OCI-LY7 (cell line): ENCODE measurements around the gene ATP2A2. TPM values are rescaled to one million over a fixed set of nuclear protein-coding genes. Genes with fewer than 3 reads are reported as not detected.

Experiments used
- BruUV-seq: library from RNA; stranded (reverse); fragments of 400-500 nt; replicated peaks from 2 replicates; lab custom pipeline; 2021; lab: Mats Ljungman, UMichigan
- CTCF ChIA-PET: fragments of 300-600 bp; sonication (Branson Sonifier 250); formaldehyde crosslinking; loops from one replicate; lab custom pipeline; 2022; ENCODE audit warnings: antibody characterized with exemption; ENCODE audit not compliant: unreplicated experiment; lab: Charles Lee
- POLR2A ChIA-PET: fragments of 300-600 bp; sonication (Branson Sonifier 250); formaldehyde crosslinking; loops from one replicate; lab custom pipeline; 2022; ENCODE audit warnings: antibody characterized with exemption; lab: Charles Lee
- DNase-seq: peaks from one replicate; pipeline ENCODE4 v3.0.0-alpha.2; 2015; ENCODE audit warnings: low spot score
- H2AFZ ChIP-seq: fragments of 200-600 bp; sonication (generic), shearing (Covaris generic); 2 replicates; pipeline ENCODE4 v1.6.1; 2014; ENCODE audit warnings: mild to moderate bottlenecking, antibody characterized with exemption, low read length, moderate library complexity
- H3K27ac ChIP-seq: fragments of 200-600 bp; sonication (generic); 2 replicates; pipeline ENCODE4 v1.5.1; 2014; ENCODE audit warnings: mixed run types, low read depth, mild to moderate bottlenecking, moderate library complexity, low read length, inconsistent platforms; ENCODE audit not compliant: poor library complexity, severe bottlenecking
- H3K36me3 ChIP-seq: fragments of 200-600 bp; sonication (generic); 2 replicates; pipeline ENCODE4 v1.6.1; 2014; ENCODE audit warnings: mild to moderate bottlenecking, antibody characterized with exemption, low read length, moderate library complexity, mixed read lengths; ENCODE audit not compliant: insufficient read depth
- H3K4me1 ChIP-seq: fragments of 200-600 bp; sonication (generic); 2 replicates; pipeline ENCODE4 v1.5.1; 2014; ENCODE audit warnings: mild to moderate bottlenecking, low read length; ENCODE audit not compliant: insufficient read depth, poor library complexity, severe bottlenecking
- H3K4me2 ChIP-seq: fragments of 200-600 bp; sonication (generic); 2 replicates; pipeline ENCODE4 v1.6.1; 2014; ENCODE audit warnings: mild to moderate bottlenecking, low read length
- H3K4me3 ChIP-seq: fragments of 200-600 bp; sonication (generic); 2 replicates; pipeline ENCODE4 v1.5.1; 2014; ENCODE audit warnings: mild to moderate bottlenecking, low read depth, low read length; ENCODE audit not compliant: poor library complexity, severe bottlenecking
- H3K79me2 ChIP-seq: fragments of 200-600 bp; sonication (generic); 2 replicates; pipeline ENCODE4 v1.6.1; 2016; ENCODE audit warnings: low read depth, mild to moderate bottlenecking, low read length, moderate library complexity, mixed read lengths; ENCODE audit not compliant: insufficient read depth
- H3K9me2 ChIP-seq: fragments of 200-600 bp; sonication (generic); 2 replicates; pipeline ENCODE4 v1.6.1; 2016; ENCODE audit warnings: mild to moderate bottlenecking, low read length, mixed read lengths; ENCODE audit not compliant: insufficient read depth
- H3K9me3 ChIP-seq: fragments of 200-600 bp; sonication (generic); 2 replicates; pipeline ENCODE4 v1.6.1; 2014; ENCODE audit warnings: mild to moderate bottlenecking, mixed run types, low read length, mixed read lengths
- H4K20me1 ChIP-seq: fragments of 200-600 bp; sonication (generic); 2 replicates; pipeline ENCODE4 v1.6.1; 2014; ENCODE audit warnings: mild to moderate bottlenecking, antibody characterized with exemption, low read length, moderate library complexity, mixed read lengths; ENCODE audit not compliant: insufficient read depth
- CTCF ChIP-seq: fragments of 200-600 bp; sonication (generic); conservative IDR thresholded peaks from 2 replicates; pipeline ENCODE4 v1.5.1; 2014; ENCODE audit warnings: mild to moderate bottlenecking, antibody characterized with exemption, low read length, moderate library complexity, mixed read lengths
- EZH2phosphoT487 ChIP-seq: fragments of 200-600 bp; sonication (generic); IDR thresholded peaks from 2 replicates; pipeline ENCODE4 v1.6.1; 2018; ENCODE audit warnings: low read depth, borderline replicate concordance, mild to moderate bottlenecking, mixed run types, antibody characterized with exemption, low read length, moderate library complexity, mixed read lengths
- intact Hi-C: fragments of 100-400 bp; cut with micrococcal nuclease; formaldehyde crosslinking; loops from one replicate; pipeline ENCODE4 v1.10.0; 2022; ENCODE audit not compliant: unreplicated experiment
- total RNA-seq, 2 experiments: library from RNA; depleted of rRNA in 1 of 2; stranded (reverse); fragments of >200 nt in 1 of 2; shearing (Covaris generic) in 1 of 2; gene quantifications; 2 replicates each; pipeline ENCODE4 v1.2.3, GENCODE V29; 2014 to 2022

ATP2A2 gene
- total RNA-seq, 2 experiments from 2014 or later, result 93.5 to 178 TPM

GRCh38 chr12:110312581-110313360, 31.7 kb downstream of the ATP2A2 start:
- TF ChIP-seq EZH2phosphoT487, result no peak
- no peak for TF ChIP-seq CTCF
- Histone ChIP-seq H3K9me3 (no peaks in the 10 kb centered on the region), H2AFZ (no peak overlapping the region), H3K9me2 (no peaks in the 10 kb centered on the region), H3K4me1 (no peaks in the 10 kb centered on the region), H4K20me1 (peaks cover 25% of the 10 kb centered on the region), H3K4me2 (no peak overlapping the region), H3K4me3 (no peak overlapping the region), H3K36me3 (peaks cover 99% of the 10 kb centered on the region), H3K27ac (no peak overlapping the region), H3K79me2 (peaks cover 97% of the 10 kb centered on the region)
- no peak for DNase-seq
- ChIA-PET POLR2A (interaction anchor here (0.6 to 2.4 kb wide), 7 partner anchors 9 to 381 kb away, joined by 3 to 9 read pairs (median 4); no protein-coding TSS in a partner anchor), CTCF (no interaction called here)
- intact Hi-C loops, result no loop called here
- no TSS peak for BruUV-seq

- no TSS peak for BruUV-seq
- H3K9me2 ChIP-seq, result no peaks in the 10 kb centered on the region
- H2AFZ ChIP-seq, result no peak overlapping the region
- peaks cover 97% of the 10 kb centered on the region for H3K79me2 ChIP-seq
- intact Hi-C loops, result no loop called here
- no peak overlapping the region for H3K4me3 ChIP-seq
- ChIA-PET CTCF (no interaction called here), POLR2A (interaction anchor here (0.7 to 1.5 kb wide), 2 partner anchors 16 to 581 kb away, joined by 3 read pairs; no protein-coding TSS in a partner anchor)
- H3K9me3 ChIP-seq, result no peaks in the 10 kb centered on the region
- H3K4me2 ChIP-seq, result no peak overlapping the region
- peaks cover 99% of the 10 kb centered on the region for H3K36me3 ChIP-seq
- H3K4me1 ChIP-seq, result no peaks in the 10 kb centered on the region
- DNase-seq, result no peak
- TF ChIP-seq CTCF (no peak), EZH2phosphoT487 (no peak)
- no peak overlapping the region for H3K27ac ChIP-seq
- H4K20me1 ChIP-seq, result peaks cover 16% of the 10 kb centered on the region
These were observed 33.3 kb downstream of the ATP2A2 start for GRCh38 chr12:110314308-110314707.

- POLR2A ChIA-PET, result interaction anchor here (1.0 kb wide), 1 partner anchor 289 kb away, joined by 3 read pairs; no protein-coding TSS in a partner anchor
- CTCF ChIA-PET, result interaction anchor here (0.6 kb wide), 1 partner anchor 115 kb away, joined by 5 read pairs; no protein-coding TSS in a partner anchor
- Histone ChIP-seq H3K4me2 (no peak overlapping the region), H3K4me3 (no peak overlapping the region), H3K9me3 (no peaks in the 10 kb centered on the region), H4K20me1 (peaks cover 20% of the 10 kb centered on the region; the same call in 1 of the 2 replicates), H3K9me2 (no peaks in the 10 kb centered on the region), H3K27ac (no peak overlapping the region), H2AFZ (no peak overlapping the region), H3K4me1 (no peaks in the 10 kb centered on the region), H3K36me3 (peaks cover 99% of the 10 kb centered on the region), H3K79me2 (peaks cover 97% of the 10 kb centered on the region)
- intact Hi-C loops, result no loop called here
- no peak for DNase-seq
- TF ChIP-seq EZH2phosphoT487 (no peak), CTCF (no peak)
- no TSS peak for BruUV-seq
These were observed 35.8 kb downstream of the ATP2A2 start for GRCh38 chr12:110316861-110317260.
